ENCODE results near the gene ERCC6L. TPM values are rescaled to one million over a fixed set of nuclear protein-coding genes. Genes with fewer than 3 reads are reported as not detected.

Gene ERCC6L
- total RNA-seq, 1 donor from 2014 or later = under 0.01 TPM

DNA sequence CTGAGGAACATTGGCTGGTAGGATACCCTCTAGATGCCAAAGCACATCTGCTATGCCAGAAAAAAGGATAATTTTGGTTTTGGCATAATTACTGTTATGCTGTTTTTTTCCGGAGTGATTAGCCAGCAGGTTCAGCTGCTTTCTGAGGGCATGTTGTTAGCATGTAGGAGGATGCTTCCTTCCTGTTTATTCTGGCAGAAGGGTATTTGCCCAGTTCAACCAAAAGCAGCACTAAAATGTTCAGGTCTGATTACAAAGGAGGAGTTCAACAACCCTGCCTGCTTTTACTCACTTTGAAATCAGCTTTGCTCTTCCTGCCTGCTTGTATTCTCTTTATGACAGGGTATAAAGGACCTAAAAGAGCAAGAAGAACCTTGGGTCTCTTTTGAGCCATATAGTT lies 21.9 kb downstream of the ERCC6L start:
- Histone ChIP-seq H3K4me3 (ENCODE audit: low read depth, low read length) (no peak overlapping the region), H3K36me3 (ENCODE audit: control insufficient read depth, insufficient read depth, low read length) (no peaks in the 10 kb centered on the region), H3K27me3 (ENCODE audit: control insufficient read depth, insufficient read depth, low read length) (no peaks in the 10 kb centered on the region)
- DNase-seq (ENCODE audit: low read depth) (no peak), FAIRE-seq (no peak)
- TF ChIP-seq, protein P1, sequence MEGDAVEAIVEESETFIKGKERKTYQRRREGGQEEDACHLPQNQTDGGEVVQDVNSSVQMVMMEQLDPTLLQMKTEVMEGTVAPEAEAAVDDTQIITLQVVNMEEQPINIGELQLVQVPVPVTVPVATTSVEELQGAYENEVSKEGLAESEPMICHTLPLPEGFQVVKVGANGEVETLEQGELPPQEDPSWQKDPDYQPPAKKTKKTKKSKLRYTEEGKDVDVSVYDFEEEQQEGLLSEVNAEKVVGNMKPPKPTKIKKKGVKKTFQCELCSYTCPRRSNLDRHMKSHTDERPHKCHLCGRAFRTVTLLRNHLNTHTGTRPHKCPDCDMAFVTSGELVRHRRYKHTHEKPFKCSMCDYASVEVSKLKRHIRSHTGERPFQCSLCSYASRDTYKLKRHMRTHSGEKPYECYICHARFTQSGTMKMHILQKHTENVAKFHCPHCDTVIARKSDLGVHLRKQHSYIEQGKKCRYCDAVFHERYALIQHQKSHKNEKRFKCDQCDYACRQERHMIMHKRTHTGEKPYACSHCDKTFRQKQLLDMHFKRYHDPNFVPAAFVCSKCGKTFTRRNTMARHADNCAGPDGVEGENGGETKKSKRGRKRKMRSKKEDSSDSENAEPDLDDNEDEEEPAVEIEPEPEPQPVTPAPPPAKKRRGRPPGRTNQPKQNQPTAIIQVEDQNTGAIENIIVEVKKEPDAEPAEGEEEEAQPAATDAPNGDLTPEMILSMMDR (IDR thresholded peaks at IDR 0.05; ENCODE audit: insufficient read depth, low read length, severe bottlenecking) = no peak

GRCh38 chrX:72208126-72208800 lies 30.6 kb downstream of the ERCC6L start:
- no peaks in the 10 kb centered on the region for H3K36me3 ChIP-seq (ENCODE audit: control insufficient read depth, insufficient read depth, low read length)
- no peak overlapping the region for H3K4me3 ChIP-seq (ENCODE audit: low read depth, low read length)
- peak; percentile 23 for DNase-seq (ENCODE audit: low read depth)
- TF ChIP-seq, protein P1 (IDR thresholded peaks at IDR 0.05; ENCODE audit: insufficient read depth, low read length, severe bottlenecking) = no peak
- FAIRE-seq = no peak
- H3K27me3 ChIP-seq (ENCODE audit: control insufficient read depth, insufficient read depth, low read length) = no peaks in the 10 kb centered on the region

DNA sequence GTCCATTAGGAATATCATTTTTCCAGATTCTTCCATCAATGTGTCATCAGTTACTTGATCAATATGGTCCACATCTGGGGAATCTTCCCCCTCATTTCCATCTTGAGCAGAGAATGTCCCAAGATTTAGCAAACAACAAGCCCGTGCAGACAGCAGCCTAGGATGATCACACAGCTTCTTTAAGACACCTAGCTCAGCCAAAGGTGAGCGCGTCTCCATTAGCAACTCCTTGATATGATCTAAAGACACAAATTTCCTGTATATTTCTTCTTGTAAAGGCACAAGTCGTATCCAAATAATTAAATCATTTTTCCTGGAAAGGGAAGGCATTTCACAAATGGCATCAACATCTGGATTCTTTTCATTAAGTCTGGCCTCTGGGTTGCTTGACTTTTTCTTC lies 31.5 kb downstream of the ERCC6L start:
- TF ChIP-seq, protein P1 (IDR thresholded peaks at IDR 0.05; ENCODE audit: insufficient read depth, low read length, severe bottlenecking) = no peak
- Histone ChIP-seq H3K36me3 (ENCODE audit: control insufficient read depth, insufficient read depth, low read length) (no peaks in the 10 kb centered on the region), H3K27me3 (ENCODE audit: control insufficient read depth, insufficient read depth, low read length) (no peaks in the 10 kb centered on the region), H3K4me3 (ENCODE audit: low read depth, low read length) (no peak overlapping the region)
- no peak for DNase-seq (ENCODE audit: low read depth)
- no peak for FAIRE-seq

DNA sequence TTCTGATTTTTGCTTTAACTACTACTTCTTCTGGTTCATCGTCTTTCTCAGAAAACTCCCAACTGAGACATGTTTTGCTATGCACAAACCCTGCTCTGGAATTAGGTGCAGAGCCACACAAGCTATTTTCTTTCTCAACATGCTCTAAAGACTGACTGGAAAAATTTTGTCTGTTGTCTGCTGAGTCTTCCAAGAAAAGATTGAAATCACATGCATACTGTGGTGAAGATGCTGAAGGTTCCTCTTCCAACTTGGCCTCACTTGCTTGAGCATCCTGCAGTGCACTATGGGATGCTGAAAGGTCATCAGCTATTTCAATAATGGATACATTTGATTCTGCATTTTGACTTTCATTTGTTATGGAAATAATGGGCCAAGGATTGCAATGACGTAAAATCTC lies 33.1 kb downstream of the ERCC6L start:
- TF ChIP-seq, protein P1 (IDR thresholded peaks at IDR 0.05; ENCODE audit: insufficient read depth, low read length, severe bottlenecking) = no peak
- no peak for FAIRE-seq
- no peaks in the 10 kb centered on the region for H3K36me3 ChIP-seq (ENCODE audit: control insufficient read depth, insufficient read depth, low read length)
- no peak for DNase-seq (ENCODE audit: low read depth)
- no peaks in the 10 kb centered on the region for H3K27me3 ChIP-seq (ENCODE audit: control insufficient read depth, insufficient read depth, low read length)
- no peak overlapping the region for H3K4me3 ChIP-seq (ENCODE audit: low read depth, low read length)

DNA sequence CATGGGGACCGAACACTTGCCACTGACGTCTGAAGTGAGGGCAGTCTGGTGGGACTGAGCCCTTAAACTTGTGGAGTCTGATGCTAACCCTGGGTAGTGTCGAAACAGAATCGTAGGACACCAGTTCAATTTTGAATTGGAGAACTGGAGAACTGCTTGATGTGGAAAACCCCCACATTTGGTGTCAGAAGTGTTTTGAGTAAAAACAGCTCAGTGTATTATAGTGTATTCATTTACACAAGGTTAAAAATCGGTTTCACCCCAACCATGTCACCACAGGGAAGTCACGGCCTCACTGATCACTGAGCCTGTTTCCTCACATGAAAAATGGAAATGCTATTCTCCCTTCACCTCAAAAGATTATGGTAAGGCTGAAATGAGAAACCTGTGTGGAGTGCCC lies 35.4 kb downstream of the ERCC6L start:
- no peak for DNase-seq (ENCODE audit: low read depth)
- TF ChIP-seq, protein P1 (IDR thresholded peaks at IDR 0.05; ENCODE audit: insufficient read depth, low read length, severe bottlenecking) = no peak
- Histone ChIP-seq H3K4me3 (ENCODE audit: low read depth, low read length) (no peak overlapping the region), H3K27me3 (ENCODE audit: control insufficient read depth, insufficient read depth, low read length) (no peaks in the 10 kb centered on the region), H3K36me3 (ENCODE audit: control insufficient read depth, insufficient read depth, low read length) (no peaks in the 10 kb centered on the region)
- FAIRE-seq = peak; percentile 52
